Esophagus muscularis mucosa (tissue), 4 donors: Measurements from ENCODE around the gene EFR3B. TPM values are rescaled to one million over a fixed set of nuclear protein-coding genes. Genes with fewer than 3 reads are reported as not detected.
A peak's percentile ranks its signal among the peaks of the same experiment; 100 is the strongest.

ENCODE experiments used
- DNase-seq: peaks from one replicate; pipeline ENCODE4 v3.0.0-alpha.2; 2017; ENCODE audit errors: extremely low spot score
- H3K27ac ChIP-seq, 4 donors: fragments of 200-600 bp; sonication (generic); replicated peaks in 1 of 4; 1 replicate in 3 of 4; 2 replicates in 1 of 4; pipeline ENCODE4 v1.5.1; 2016 to 2019; ENCODE audit warnings: mild to moderate bottlenecking in 1 of 4
- H3K27me3 ChIP-seq, 4 donors: fragments of 200-600 bp; sonication (generic); one replicate each; pipeline versions ENCODE4 v1.5.1 to v1.6.0; 2016 to 2019
- H3K36me3 ChIP-seq, 4 donors: fragments of 200-600 bp; sonication (generic); one replicate each; pipeline ENCODE4 v1.5.1; 2016 to 2019
- H3K4me1 ChIP-seq, 4 donors: fragments of 200-600 bp; sonication (generic); one replicate each; pipeline ENCODE4 v1.5.1; 2016 to 2019
- H3K4me3 ChIP-seq, 4 donors: fragments of 200-600 bp; sonication (generic); 1 replicate in 2 of 4; 2 replicates in 2 of 4; pipeline ENCODE4 v1.5.1; 2016 to 2019; ENCODE audit warnings: mild to moderate bottlenecking in 4 of 4, moderate library complexity in 1 of 4
- H3K9me3 ChIP-seq, 4 donors: fragments of 200-600 bp; sonication (generic); 1 replicate in 3 of 4; 2 replicates in 1 of 4; pipeline ENCODE4 v1.5.1; 2016 to 2019
- EP300 ChIP-seq: sonication (generic); formaldehyde crosslinking; IDR thresholded peaks from one replicate; pipeline ENCODE4 v1.6.1; 2017; ENCODE audit warnings: antibody characterized with exemption
- POLR2A ChIP-seq: fragments of 450-650 bp; IDR thresholded peaks from one replicate; pipeline ENCODE4 v1.6.1; 2017; ENCODE audit warnings: antibody characterized with exemption, moderate library complexity, mild to moderate bottlenecking, low read depth
- POLR2AphosphoS5 ChIP-seq, 2 donors: sonication (generic); formaldehyde crosslinking; IDR thresholded peaks; one replicate each; pipeline ENCODE4 v1.6.1; 2017; ENCODE audit warnings: antibody characterized with exemption in 2 of 2
- WGBS: methylation state at CpG from one replicate; pipeline ENCODE4 v1.1.5; 2018; 5-methylcytosine and 5-hydroxymethylcytosine counted together
- intact Hi-C: fragments of 100-400 bp; cut with DNase I; formaldehyde crosslinking; loops from one replicate; pipeline ENCODE4 v1.15.1; 2023
- total RNA-seq, 4 donors: library from RNA; depleted of rRNA; stranded (reverse); fragments of >200 nt; gene quantifications; one replicate each; pipeline versions ENCODE4 v1.1.0 to v1.2.1, GENCODE V29; 2016
- TF ChIP-seq, protein P1 (sequence below), 3 experiments: fragments of 200-600 bp in 2 of 3; fragments of 450-650 bp in 1 of 3; sonication (generic) in 2 of 3; IDR thresholded peaks; one replicate each; pipeline ENCODE4 v1.5.1; 2017 to 2019; ENCODE audit warnings: antibody characterized with exemption in 3 of 3, mild to moderate bottlenecking in 2 of 3, moderate library complexity in 1 of 3

The EFR3B gene
- total RNA-seq, 4 donors from 2014 or later = 0.65 to 2.9 (median 1.00) TPM

DNA sequence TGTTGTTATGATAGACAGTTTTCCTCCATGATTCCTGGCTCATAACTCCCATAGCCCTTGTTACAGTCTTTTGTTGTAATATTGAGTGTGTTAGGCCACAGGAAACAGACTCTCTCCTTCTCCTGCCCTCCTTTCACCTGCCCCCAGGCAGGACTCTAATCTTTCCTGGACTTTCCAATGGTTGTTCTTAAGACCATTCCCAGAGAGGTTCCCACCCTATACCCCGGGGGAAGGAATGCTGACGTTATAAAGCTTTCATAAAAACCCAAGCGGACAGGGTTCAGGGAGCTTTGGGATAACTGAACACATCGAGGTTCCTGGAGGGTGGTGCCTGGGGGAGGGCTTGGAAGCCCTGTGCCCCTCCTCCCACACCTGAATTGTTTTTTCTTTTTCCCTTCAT lies 2.8 kb upstream of the EFR3B start:
- Histone ChIP-seq H3K27ac (no peak overlapping the region), H3K27me3 (no peaks in the 10 kb centered on the region), H3K4me1 (peaks cover 20 to 29% (median 25%) of the 10 kb centered on the region in 4 donors), H3K9me3 (no peaks in the 10 kb centered on the region), H3K36me3 (no peaks in the 10 kb centered on the region), H3K4me3 (no peak overlapping the region)
- intact Hi-C loops = no loop called here
- TF ChIP-seq POLR2A (no peak), POLR2AphosphoS5 (IDR thresholded peaks at IDR 0.05) (no peak), EP300 (no peak)
- TF ChIP-seq, protein P1, sequence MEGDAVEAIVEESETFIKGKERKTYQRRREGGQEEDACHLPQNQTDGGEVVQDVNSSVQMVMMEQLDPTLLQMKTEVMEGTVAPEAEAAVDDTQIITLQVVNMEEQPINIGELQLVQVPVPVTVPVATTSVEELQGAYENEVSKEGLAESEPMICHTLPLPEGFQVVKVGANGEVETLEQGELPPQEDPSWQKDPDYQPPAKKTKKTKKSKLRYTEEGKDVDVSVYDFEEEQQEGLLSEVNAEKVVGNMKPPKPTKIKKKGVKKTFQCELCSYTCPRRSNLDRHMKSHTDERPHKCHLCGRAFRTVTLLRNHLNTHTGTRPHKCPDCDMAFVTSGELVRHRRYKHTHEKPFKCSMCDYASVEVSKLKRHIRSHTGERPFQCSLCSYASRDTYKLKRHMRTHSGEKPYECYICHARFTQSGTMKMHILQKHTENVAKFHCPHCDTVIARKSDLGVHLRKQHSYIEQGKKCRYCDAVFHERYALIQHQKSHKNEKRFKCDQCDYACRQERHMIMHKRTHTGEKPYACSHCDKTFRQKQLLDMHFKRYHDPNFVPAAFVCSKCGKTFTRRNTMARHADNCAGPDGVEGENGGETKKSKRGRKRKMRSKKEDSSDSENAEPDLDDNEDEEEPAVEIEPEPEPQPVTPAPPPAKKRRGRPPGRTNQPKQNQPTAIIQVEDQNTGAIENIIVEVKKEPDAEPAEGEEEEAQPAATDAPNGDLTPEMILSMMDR (IDR thresholded peaks at IDR 0.05) = no peak
- WGBS = 88% methylated on average over 4 of the region's 4 CpGs
- no peak for DNase-seq

DNA sequence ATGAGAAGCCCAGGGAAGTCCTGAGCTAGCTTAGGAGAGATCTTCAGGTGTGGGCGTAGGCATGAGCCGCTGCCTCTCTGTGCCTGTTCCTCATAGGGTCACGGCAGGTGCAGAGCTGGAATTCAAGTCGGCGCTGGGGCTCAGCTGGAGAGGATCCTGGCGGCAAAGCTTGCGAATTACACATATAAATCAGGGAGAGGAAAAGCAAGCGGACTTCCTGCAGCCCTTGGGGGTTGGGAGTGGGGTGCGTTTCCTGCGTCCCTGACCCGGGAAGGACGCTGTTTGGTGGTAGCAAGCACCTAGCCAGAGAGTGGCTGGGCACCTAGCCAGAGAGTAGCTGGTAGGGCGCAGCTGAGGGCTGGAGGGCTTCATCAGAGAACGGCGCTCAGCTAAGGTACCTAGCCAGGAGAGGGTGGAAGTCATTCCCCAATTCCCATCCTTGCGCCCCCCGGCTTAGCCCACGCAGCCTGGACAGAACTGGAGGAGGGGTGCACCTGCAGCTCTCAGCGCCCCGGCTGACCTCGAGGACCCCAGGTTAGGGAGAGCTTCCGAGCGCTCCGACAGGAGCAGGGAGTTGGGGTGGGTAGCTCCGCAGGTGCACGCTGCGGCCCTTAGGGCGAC lies 459 bp upstream of the EFR3B start:
- no peaks in the 10 kb centered on the region for H3K9me3 ChIP-seq
- H3K36me3 ChIP-seq = no peaks in the 10 kb centered on the region
- no peaks in the 10 kb centered on the region for H3K27me3 ChIP-seq
- H3K27ac ChIP-seq = peak overlapping the region; percentile 61 to 91 (median 81)
- peaks cover 20 to 29% (median 25%) of the 10 kb centered on the region in 4 donors for H3K4me1 ChIP-seq
- WGBS = 2% methylated on average over 16 of the region's 28 CpGs
- H3K4me3 ChIP-seq = peak overlapping the region; percentile 74 to 87 (median 80)
- DNase-seq = no peak
- intact Hi-C loops = loop anchor here (5.0 kb wide), 2 partner anchors 64 to 86 kb away; no protein-coding TSS in a partner anchor
- TF ChIP-seq EP300 = no peak
- no peak for TF ChIP-seq POLR2A
- TF ChIP-seq, protein P1 (IDR thresholded peaks at IDR 0.05) = peak in 2 of 3 experiments; percentile 4 to 38
- no peak for TF ChIP-seq POLR2AphosphoS5 (IDR thresholded peaks at IDR 0.05)

DNA sequence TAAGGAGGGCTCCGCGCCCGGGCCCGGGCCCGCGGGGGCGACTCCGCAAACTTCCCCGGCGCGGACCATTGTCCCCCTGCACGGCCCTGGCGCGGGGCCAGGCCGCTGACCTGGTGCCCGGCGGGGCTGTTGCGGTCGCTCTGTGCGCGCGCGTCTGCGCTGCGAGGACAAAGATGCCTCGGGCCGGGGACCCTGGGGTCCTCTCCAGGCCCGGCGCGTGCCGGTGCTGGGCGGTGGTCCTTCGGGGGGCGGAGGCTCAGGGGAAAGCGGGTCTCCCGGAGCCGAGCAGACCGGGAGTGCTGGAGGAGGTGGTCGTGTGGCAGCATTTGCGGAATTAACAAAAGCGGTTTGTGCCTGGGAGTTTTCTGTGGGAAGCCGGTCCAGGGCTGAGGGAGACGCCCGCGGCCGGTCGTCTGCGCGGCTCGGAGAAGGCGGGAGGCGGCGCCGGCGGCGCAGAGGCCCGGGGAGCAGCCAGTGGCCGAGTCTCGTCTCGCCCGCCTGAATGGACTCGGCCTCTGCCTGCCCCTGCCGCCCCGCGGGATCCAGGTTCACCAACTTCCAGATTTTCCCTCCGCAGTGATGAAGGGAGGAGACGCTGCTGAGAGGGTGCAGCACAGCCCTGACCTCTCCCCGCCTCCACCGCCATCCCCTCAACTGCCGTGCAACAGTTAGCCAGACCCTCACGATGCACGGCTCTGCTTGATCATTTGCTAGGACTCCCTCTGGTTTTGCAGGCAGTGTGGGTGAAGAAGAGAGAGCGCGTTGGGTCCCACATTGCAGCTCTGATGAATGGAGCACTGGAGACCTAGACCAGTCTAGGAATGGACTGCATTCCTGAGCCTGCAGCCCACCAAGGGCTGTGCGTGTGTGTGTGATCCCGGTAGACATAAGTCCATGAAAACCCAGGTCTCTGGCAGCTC lies 705 bp downstream of the EFR3B start:
- DNase-seq = no peak
- Histone ChIP-seq H3K36me3 (no peaks in the 10 kb centered on the region), H3K27ac (peak overlapping the region; percentile 83 to 91 (median 87)), H3K9me3 (no peaks in the 10 kb centered on the region), H3K27me3 (no peaks in the 10 kb centered on the region), H3K4me1 (peaks cover 20 to 29% (median 25%) of the 10 kb centered on the region in 4 donors), H3K4me3 (peak overlapping the region; percentile 74 to 87 (median 80))
- WGBS = 1% methylated on average over 16 of the region's 76 CpGs
- TF ChIP-seq EP300 = no peak
- TF ChIP-seq POLR2A = no peak
- TF ChIP-seq, protein P1 (IDR thresholded peaks at IDR 0.05) = no peak
- no peak for TF ChIP-seq POLR2AphosphoS5 (IDR thresholded peaks at IDR 0.05)
- intact Hi-C loops = loop anchor here (5.0 kb wide), 2 partner anchors 65 to 85 kb away; no protein-coding TSS in a partner anchor

DNA sequence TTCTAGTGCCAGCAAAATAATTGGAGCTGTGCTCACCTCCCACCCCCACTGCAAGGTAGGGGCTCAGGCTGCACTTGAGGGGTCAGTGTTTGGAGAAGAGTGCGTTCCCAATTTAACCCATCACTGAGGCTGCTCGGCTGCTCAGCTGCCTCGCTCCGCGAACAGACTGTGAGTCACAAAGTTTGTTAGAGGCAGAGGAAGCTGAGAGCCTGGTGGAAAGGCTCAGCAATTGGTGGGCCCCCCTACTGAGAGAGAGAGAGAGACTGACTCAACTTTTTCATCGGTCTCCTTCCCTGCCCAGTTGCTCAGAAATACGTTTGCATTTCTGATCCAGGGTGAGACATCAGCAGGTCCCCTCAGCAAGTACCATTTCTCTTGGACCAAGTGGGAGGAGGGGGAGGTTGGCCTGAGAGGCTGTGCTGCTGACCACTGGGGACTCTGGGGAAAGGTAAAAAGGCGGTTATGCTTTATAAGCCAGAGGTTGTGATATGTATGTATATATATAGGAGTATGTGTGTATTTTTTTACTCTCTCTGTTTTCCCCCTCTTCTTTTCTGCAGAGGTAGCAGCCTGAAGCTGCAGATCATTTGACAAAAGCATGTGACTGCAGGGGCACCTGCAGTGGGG lies 1.5 kb downstream of the EFR3B start:
- TF ChIP-seq, protein P1 (IDR thresholded peaks at IDR 0.05) = no peak
- TF ChIP-seq POLR2A (no peak), EP300 (no peak), POLR2AphosphoS5 (IDR thresholded peaks at IDR 0.05) (no peak)
- WGBS = 27% methylated on average over 6 of the region's 8 CpGs
- DNase-seq = no peak
- intact Hi-C loops = loop anchor here (5.0 kb wide), 2 partner anchors 66 to 84 kb away; no protein-coding TSS in a partner anchor
- Histone ChIP-seq H3K4me3 (peak overlapping the region; percentile 74 to 87 (median 80)), H3K27ac (no peak overlapping the region), H3K27me3 (no peaks in the 10 kb centered on the region), H3K9me3 (no peaks in the 10 kb centered on the region), H3K36me3 (no peaks in the 10 kb centered on the region), H3K4me1 (peaks cover 20 to 29% (median 25%) of the 10 kb centered on the region in 4 donors)
